HK-2 (cell line): ENCODE measurements around the gene PCNX2.
A peak's percentile ranks its signal among the peaks of the same experiment; 100 is the strongest.

Experiments used
- DNase-seq: peaks from one replicate; pipeline ENCODE4 v3.0.0-alpha.2; 2018; ENCODE audit not compliant: unreplicated experiment

Gene PCNX2

GRCh38 chr1:233060461-233060994, 235.0 kb downstream of the PCNX2 start:
- DNase-seq = no peak

DNA sequence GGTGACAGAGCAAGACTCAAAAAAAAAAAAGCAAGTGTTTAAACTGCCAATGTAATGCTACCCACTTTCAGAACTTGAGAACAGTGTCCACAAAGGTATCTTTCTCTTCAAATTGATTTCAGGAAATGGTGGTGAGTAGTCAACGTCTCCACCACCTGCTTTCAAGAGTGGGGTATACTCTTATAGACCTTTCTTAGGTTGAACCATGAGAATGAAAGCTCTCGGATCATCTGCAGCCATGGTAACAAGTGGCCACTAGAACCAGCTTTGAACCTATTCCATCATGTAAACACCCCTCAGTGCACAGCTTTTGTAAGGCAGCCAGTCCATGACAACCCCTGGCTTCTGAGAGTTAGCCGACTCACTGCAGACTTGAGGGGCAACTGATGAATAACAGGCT, 237.7 kb downstream of the PCNX2 start:
- no peak for DNase-seq

DNA sequence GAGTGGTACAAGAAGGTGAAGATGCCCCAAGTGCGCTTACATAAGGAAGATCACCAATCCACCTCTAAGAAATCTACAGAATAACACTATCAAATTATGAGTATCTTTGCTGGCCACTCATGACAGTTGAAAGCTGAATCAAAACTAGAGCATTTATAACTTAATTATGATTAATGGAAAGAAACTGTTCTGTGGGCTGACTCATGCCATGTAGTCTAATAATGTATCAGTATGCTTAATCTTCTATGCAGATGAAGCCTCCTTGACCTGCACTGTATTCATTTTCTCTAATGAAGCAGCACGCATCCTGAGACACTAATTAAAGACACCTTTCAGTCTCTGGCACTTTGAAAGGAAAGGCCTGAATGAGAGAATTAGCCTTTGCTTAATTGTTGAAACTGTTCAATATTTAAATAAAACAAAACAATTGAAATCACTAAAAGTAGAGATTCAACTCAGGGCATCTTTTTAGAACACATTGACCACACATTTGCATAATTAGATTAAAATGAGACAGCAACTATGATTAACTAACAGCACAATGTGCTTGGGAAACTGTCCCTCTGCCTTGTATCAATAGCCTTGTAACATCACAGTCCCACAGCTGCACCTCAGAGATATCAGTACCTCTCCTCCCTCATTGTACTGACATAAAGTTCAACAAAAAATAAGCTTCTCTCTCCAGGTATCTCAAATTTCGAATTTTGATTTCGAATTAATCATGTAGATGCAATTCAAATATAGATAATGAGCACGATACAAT, 239.5 kb downstream of the PCNX2 start:
- DNase-seq = no peak

- no peak for DNase-seq
These were observed 249.9 kb downstream of the PCNX2 start for GRCh38 chr1:233045588-233045987.

- no peak for DNase-seq
These were observed 252.7 kb downstream of the PCNX2 start for GRCh38 chr1:233042834-233043233.

GRCh38 chr1:233040494-233040893, 255.0 kb downstream of the PCNX2 start:
- no peak for DNase-seq

DNA sequence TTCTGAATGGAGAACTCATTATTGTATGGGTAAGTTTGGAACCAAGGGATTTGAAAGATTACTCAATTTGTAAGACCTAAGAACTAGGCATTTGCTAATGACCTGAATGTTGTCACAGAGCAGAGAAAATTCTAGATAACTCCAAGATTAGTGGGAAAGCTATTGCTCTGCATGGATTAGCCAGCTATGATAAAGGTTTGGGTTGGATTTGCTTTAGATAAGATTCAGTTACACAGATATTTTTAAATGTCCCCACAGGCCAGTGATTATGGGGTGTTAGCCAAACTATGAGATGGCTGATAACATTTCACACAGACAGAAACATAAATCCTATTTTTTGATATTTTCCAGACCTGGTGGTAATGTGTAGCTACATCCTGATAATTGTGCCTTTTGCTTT, 256.9 kb downstream of the PCNX2 start:
- no peak for DNase-seq

GRCh38 chr1:233037843-233038242, 257.7 kb downstream of the PCNX2 start:
- no peak for DNase-seq

GRCh38 chr1:233034836-233035235, 260.7 kb downstream of the PCNX2 start:
- DNase-seq = no peak

- DNase-seq = no peak
These were observed 262.2 kb downstream of the PCNX2 start for GRCh38 chr1:233033361-233033760.

DNA sequence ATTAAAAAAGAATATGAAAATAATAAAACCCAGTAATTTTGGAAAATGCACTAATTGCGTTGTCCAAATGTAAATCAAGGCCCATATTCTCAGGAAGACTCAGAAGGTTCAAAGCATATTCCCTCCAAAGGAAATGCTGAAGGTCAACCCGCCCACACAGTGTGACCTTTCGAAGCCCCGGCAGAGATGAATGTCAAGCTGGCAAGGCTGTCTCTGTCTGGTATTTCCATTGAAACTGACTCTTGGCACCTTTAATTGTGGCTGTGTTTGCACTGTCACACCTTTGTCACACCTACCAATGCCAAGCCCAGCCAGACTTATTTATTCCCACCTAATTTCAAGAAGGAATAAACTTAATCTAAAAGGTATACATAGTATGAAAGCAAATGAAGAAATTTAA, 262.6 kb downstream of the PCNX2 start:
- DNase-seq = no peak

GRCh38 chr1:233031521-233031920, 264.0 kb downstream of the PCNX2 start:
- no peak for DNase-seq

DNA sequence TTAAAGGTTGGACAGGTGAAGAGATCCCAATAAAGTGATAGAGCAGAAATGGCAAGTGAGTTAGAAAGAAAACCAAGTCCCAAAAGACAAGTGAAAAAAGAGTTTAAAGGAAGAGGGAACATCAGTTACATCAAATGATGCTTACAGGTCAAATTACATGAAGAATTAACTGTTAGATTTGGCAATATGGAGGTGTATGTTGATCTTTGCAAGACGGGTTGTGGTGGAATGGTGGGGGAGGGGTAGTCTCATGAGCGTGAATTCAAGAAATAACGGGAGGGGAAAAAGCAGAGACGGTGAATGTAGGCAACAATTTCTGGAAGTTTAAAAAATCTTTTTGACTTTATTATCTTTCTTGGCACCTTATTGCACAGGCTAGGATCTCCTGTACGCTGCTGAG, 268.5 kb downstream of the PCNX2 start:
- DNase-seq = no peak

DNA sequence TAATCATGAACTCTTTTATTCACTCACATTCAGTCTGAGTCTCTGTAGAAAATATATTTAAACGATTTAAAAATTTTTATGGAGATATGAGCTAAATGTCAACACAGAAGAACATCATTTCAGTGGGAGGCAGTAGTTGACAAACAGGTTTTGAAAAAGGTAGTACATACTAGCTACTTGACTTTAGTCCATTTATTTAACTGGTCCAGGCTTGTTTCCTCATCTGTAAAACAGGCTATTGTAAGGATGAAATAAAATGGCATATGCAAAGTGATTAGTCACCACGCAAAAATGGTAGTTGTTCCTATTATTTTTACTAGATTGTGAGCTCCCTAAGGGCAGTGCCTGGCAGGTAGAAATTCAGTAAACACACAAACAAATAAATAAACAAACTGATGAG, 270.0 kb downstream of the PCNX2 start:
- no peak for DNase-seq

DNA sequence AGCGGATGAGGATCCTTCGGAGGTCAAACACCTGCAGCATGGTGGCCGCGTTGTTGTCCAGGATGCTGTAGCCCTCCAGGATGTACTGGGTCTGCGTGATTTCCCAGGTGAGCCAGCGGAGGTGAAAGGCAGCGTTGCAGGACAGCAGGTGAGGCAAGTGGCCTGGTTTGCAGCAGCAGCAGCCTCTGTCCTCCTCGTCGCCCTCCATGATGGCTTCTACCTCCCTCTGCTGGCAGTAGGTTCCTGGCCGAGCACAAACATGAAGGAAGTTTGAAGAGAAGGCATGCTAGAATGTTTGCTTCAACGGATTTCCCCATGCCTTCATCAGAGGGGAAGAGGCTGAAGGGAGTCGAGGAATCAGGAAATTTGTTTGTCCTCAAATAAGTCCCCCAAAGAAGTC, 270.4 kb downstream of the PCNX2 start:
- peak; percentile 26 for DNase-seq

- no peak for DNase-seq
These were observed 271.3 kb downstream of the PCNX2 start for GRCh38 chr1:233024199-233024598.

- DNase-seq = no peak
These were observed 273.3 kb downstream of the PCNX2 start for GRCh38 chr1:233022246-233022645.

DNA sequence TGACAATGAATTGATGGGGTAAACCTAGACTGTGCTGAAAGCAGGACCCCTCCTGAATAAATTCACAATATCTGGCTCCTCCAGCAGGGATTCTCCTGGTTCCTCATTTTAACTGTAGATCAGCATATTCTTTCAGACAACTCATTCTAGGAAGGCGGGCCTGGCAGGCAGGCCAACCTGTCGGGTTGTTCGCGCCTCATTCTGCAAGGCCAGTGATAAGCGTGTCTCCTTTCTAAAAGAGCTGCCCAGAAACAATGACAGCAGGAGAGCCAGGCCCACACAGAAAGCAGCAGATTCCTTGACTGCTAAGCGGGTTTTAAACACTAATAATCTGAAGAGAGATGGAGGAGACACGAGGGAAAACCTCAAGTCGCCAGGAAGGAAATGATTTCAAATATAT, 275.1 kb downstream of the PCNX2 start:
- no peak for DNase-seq

DNA sequence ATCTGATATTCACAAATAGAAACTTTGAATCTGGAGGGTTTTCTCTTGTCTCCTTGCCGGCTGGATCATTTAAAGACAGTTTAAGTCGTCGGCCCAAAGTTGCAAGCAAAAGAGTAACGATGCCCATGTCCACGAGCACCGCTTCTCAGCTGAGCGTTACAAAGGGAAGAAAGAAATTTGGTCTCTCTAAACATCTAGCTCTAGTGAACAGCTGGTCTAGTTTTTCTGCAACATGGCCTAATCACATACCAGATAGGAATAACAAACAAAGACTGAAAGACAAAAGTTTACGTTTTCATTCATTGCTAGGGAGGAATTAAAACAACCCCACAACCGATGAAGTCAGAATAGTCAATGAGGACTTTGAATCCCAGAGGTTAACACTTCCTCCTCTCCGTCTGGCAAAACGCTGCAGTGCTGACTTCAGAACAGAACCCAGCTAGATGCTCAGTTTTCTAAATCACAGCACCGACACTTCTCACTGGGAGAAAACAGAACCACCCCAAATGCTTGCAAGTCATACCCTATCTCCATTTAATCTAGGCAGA, 275.7 kb downstream of the PCNX2 start:
- DNase-seq = no peak

DNA sequence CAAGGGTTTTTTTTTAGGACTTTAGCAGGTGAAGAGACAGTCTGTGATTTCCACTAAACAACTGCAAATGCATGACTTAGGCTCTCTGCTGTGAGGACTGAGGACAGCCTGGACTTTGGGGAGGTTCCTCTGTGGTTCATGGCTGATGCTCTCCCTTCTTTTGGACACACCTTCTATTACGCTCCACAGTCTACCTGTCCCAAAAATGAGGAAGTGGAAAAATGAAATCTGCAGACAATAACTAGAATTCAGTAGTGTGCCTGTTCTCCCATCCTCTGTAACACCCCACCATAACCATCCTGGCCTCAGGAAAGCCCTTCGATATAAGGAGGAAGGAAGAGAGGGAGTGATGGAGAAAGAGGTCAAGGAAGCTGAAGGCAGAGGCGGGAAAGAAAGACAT, 276.4 kb downstream of the PCNX2 start:
- no peak for DNase-seq

DNA sequence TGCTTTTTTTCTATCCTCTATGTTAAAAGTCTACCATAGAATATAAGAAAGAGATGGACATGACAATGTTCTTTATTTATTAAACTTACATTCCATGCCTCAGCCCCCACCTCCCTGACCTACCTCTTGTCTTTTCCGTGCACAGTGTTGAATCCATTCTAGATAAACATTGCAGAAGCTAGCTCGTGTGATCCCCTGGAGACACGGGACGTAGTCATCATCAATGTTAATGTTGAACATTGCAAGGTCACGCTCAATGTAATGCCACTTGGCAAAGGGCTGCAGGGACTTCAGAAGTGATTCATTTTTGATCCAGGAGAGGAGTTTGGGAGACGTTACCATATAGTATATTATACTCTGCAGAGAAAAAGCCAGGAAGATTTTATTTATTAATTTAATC, 278.7 kb downstream of the PCNX2 start:
- no peak for DNase-seq

DNA sequence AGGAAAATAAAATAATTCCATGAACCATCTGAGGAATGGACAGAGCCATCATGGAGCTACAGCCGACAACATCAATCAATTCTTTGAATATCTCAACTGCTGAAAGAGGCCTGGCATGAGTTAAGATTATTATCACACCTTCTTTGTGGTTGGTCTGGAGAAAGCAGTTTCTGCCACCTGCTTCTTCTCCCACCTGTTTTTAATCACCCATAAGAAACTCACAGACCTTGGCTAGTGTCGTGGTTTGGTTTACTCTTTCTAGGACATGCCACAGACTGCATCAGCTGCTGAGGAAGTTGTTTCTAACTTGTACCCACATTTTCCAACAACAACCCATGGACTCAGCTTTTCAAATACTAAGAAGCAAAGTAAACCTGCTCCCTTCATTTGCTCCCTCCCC, 279.6 kb downstream of the PCNX2 start:
- no peak for DNase-seq

DNA sequence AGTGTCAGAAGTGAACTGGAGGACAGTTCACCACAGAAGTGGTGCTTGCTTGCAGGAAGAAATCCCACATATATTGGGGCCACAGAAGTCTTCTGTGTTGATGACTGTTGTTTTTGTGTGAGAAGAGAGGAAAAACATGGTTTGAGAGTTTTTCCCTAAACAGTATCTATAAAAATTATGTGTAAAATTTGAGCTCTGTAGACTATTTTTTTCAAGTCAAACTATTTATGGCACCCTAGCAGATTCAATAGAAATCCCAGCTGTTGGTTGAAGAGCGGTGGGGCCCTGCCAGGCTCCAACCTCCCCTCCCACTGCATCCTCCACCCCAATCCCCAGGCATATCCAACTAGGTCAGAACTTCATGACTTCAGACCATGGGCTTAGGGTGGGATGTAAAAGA, 283.5 kb downstream of the PCNX2 start:
- no peak for DNase-seq

- no peak for DNase-seq
These were observed 285.4 kb downstream of the PCNX2 start for GRCh38 chr1:233010146-233010545.
